ENCODE results near the gene PHF19. TPM values are rescaled to one million over a fixed set of nuclear protein-coding genes. Genes with fewer than 3 reads are reported as not detected.

PHF19 gene
- total RNA-seq, 1 donor from 2014 or later: 24.4 TPM

- Histone ChIP-seq H3K27ac (no peak overlapping the region), H3K9me3 (no peaks in the 10 kb centered on the region), H3K27me3 (ENCODE audit: low read depth) (no peaks in the 10 kb centered on the region), H3K36me3 (peaks cover 18% of the 10 kb centered on the region), H3K4me1 (peaks cover 25% of the 10 kb centered on the region), H3K4me3 (no peak overlapping the region)
- intact Hi-C loops (cut with DNase I): no loop called here
- no peak for ATAC-seq
- TF ChIP-seq CTCF (IDR thresholded peaks at IDR 0.05): no peak
- no peak for DNase-seq
Observed at GRCh38 chr9:120914396-120914795, 37.4 kb upstream of the PHF19 start.

DNA sequence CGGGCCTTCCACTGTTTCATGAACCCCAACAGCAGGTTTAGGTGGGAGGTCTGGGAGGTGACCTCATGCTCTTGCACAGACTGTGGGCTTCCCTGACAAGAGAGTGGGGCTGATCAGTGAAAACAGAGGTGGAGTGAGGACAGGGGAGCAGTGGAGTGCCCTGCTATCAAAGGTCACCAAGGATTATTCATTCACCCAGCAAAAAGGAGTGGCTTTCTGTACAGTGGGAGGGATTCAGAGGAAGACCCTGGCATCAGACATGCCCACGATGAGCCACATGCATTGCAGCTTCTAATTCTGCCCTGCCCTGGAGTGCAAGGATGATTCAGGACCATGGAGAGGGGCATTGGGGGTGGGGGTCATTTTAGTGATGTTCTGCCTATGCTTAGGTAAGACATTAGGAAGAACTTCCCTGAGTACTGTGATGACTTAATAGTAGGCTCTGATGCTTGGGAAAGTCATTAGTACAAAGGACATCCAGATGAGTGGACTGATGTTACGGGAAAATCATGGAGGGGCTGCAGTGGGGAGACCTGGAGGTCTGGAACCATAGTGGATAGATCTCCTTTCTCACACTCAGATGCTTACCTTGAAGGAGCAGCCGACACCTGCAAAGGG lies 36.8 kb upstream of the PHF19 start:
- Histone ChIP-seq H3K4me3 (no peak overlapping the region), H3K27ac (no peak overlapping the region), H3K4me1 (peaks cover 20% of the 10 kb centered on the region), H3K36me3 (peaks cover 18% of the 10 kb centered on the region), H3K9me3 (no peaks in the 10 kb centered on the region), H3K27me3 (ENCODE audit: low read depth) (no peaks in the 10 kb centered on the region)
- TF ChIP-seq CTCF (IDR thresholded peaks at IDR 0.05): no peak
- DNase-seq (no peak), ATAC-seq (no peak)
- intact Hi-C loops (cut with DNase I): no loop called here

GRCh38 chr9:120912958-120913646 lies 36.1 kb upstream of the PHF19 start:
- DNase-seq (no peak), ATAC-seq (no peak)
- Histone ChIP-seq H3K9me3 (no peaks in the 10 kb centered on the region), H3K27ac (no peak overlapping the region), H3K36me3 (peaks cover 18% of the 10 kb centered on the region), H3K4me1 (peaks cover 16% of the 10 kb centered on the region), H3K4me3 (no peak overlapping the region), H3K27me3 (ENCODE audit: low read depth) (no peaks in the 10 kb centered on the region)
- intact Hi-C loops (cut with DNase I): no loop called here
- no peak for TF ChIP-seq CTCF (IDR thresholded peaks at IDR 0.05)

- ATAC-seq (no peak), DNase-seq (no peak)
- intact Hi-C loops (cut with DNase I): no loop called here
- Histone ChIP-seq H3K27me3 (ENCODE audit: low read depth) (no peaks in the 10 kb centered on the region), H3K36me3 (peaks cover 18% of the 10 kb centered on the region), H3K27ac (no peak overlapping the region), H3K4me3 (no peak overlapping the region), H3K4me1 (peaks cover 12% of the 10 kb centered on the region), H3K9me3 (no peaks in the 10 kb centered on the region)
- no peak for TF ChIP-seq CTCF (IDR thresholded peaks at IDR 0.05)
Observed at GRCh38 chr9:120911295-120911837, 34.4 kb upstream of the PHF19 start.

GRCh38 chr9:120910643-120911042 lies 33.7 kb upstream of the PHF19 start:
- peaks cover 18% of the 10 kb centered on the region for H3K36me3 ChIP-seq
- H3K27ac ChIP-seq: no peak overlapping the region
- no peak overlapping the region for H3K4me3 ChIP-seq
- TF ChIP-seq CTCF (IDR thresholded peaks at IDR 0.05): no peak
- no peaks in the 10 kb centered on the region for H3K9me3 ChIP-seq
- H3K4me1 ChIP-seq: peaks cover 5% of the 10 kb centered on the region
- no peak for ATAC-seq
- no peaks in the 10 kb centered on the region for H3K27me3 ChIP-seq (ENCODE audit: low read depth)
- intact Hi-C loops (cut with DNase I): no loop called here
- no peak for DNase-seq
